ENCODE data around the gene KIF12. TPM values are rescaled to one million over a fixed set of nuclear protein-coding genes. Genes with fewer than 3 reads are reported as not detected.

Gene KIF12
- total and polyA plus RNA-seq, 2 of the 8 experiments (the other 6 are each of a cell fraction or from before 2014, with no cell fraction given), result 2.9 to 3.9 TPM

- POLR2A ChIA-PET (ENCODE audit: partially characterized antibody), result no interaction called here
- Histone ChIP-seq H2BK15ac (ENCODE audit: low read length) (no peak overlapping the region), H3K4ac (replicated peaks; ENCODE audit: insufficient read length, low read depth, low read length) (no peak overlapping the region), H2BK20ac (ENCODE audit: low read length) (no peak overlapping the region), H2AK5ac (ENCODE audit: low read depth, low read length) (no peak overlapping the region), H3K79me2 (ENCODE audit: control insufficient read depth in 1 of 2, insufficient read depth in 2 of 2, low read length in 2 of 2) (no peaks in the 10 kb centered on the region), H3K9ac (replicated peaks in 1 of 4; ENCODE audit: extremely low read depth in 1 of 4, low read depth in 3 of 4, low read length in 3 of 4) (no peak overlapping the region), H3K4me1 (replicated peaks in 1 of 4; ENCODE audit: control insufficient read depth in 3 of 4, insufficient read depth in 4 of 4, low read length in 3 of 4) (no peaks in the 10 kb centered on the region), H3K4me3 (ENCODE audit: extremely low read depth in 1 of 4, insufficient read depth in 2 of 4, low read depth in 3 of 4, low read length in 4 of 4) (no peak overlapping the region), H3K56ac (replicated peaks; ENCODE audit: insufficient read length, low read depth, low read length) (no peak overlapping the region), H4K5ac (ENCODE audit: insufficient read length, low read depth, low read length) (no peak overlapping the region), H3K9me3 (ENCODE audit: insufficient read depth in 2 of 2, low read depth in 1 of 2, low read length in 1 of 2) (no peaks in the 10 kb centered on the region), H3K27me3 (replicated peaks in 1 of 4; ENCODE audit: control insufficient read depth in 3 of 4, extremely low read depth in 1 of 4, insufficient read depth in 3 of 4, low read length in 3 of 4) (no peaks in the 10 kb centered on the region), H3K36me3 (ENCODE audit: control insufficient read depth in 2 of 4, insufficient read depth in 4 of 4, low read length in 3 of 4) (peaks cover 0 to 20% (median 5%) of the 10 kb centered on the region in 4 experiments; a peak in 6 of 8 replicates), H2BK12ac (ENCODE audit: low read depth, low read length) (no peak overlapping the region), H4K20me1 (replicated peaks in 1 of 2; ENCODE audit: control insufficient read depth in 1 of 2, insufficient read depth in 2 of 2, low read length in 2 of 2) (peaks cover 0 to 3% of the 10 kb centered on the region in 2 experiments), H3K4me2 (ENCODE audit: insufficient read depth in 1 of 2, low read depth in 2 of 2, low read length in 2 of 2) (no peak overlapping the region), H3K79me1 (ENCODE audit: low read depth, low read length) (no peaks in the 10 kb centered on the region), H3K23me2 (ENCODE audit: low read depth, low read length) (no peaks in the 10 kb centered on the region), H3K14ac (ENCODE audit: insufficient read length) (no peak overlapping the region), H4K91ac (replicated peaks; ENCODE audit: insufficient read length, low read length) (no peak overlapping the region), H2BK5ac (ENCODE audit: low read depth, low read length) (no peak overlapping the region), H3K18ac (ENCODE audit: extremely low read depth, low read length) (no peak overlapping the region), H3K27ac (ENCODE audit: low read depth, low read length) (no peak overlapping the region), H4K8ac (ENCODE audit: extremely low read depth, insufficient read depth, low read length) (no peak overlapping the region), H3K23ac (ENCODE audit: insufficient read length) (no peak overlapping the region), H2BK120ac (replicated peaks; ENCODE audit: low read depth, low read length) (no peak overlapping the region), H2AFZ (ENCODE audit: low read length) (no peak overlapping the region)
- 79% methylated on average over 10 of the region's 10 CpGs; no CpG with 5 or more reads in 1 of the 2 experiments for WGBS, 2 experiments (ENCODE audit: extremely low coverage in 1 of 2, insufficient coverage in 1 of 2, insufficient read length in 1 of 2, insufficient replicate concordance in 2 of 2, low coverage in 1 of 2, low lambda C conversion rate in 2 of 2, missing lambda C conversion rate in 1 of 2)
- FAIRE-seq (no peak), DNase-seq (ENCODE audit: low read depth in 1 of 2, low spot score in 2 of 2) (no peak)
- CTCF ChIA-PET (ENCODE audit: partially characterized antibody), result interaction anchor here (0.9 kb wide), 1 partner anchor 36 kb away, joined by 3 read pairs; no protein-coding TSS in a partner anchor
- no peak for TF ChIP-seq CBX5 (IDR thresholded peaks at IDR 0.05; ENCODE audit: low read depth, low read length)
- no peak for TF ChIP-seq EGR1 (IDR thresholded peaks at IDR 0.05; ENCODE audit: borderline replicate concordance, low read depth, low read length)
- no peak for TF ChIP-seq RXRA (IDR thresholded peaks at IDR 0.05; ENCODE audit: insufficient read depth, low read depth, low read length)
- no peak for TF ChIP-seq TCF12 (IDR thresholded peaks at IDR 0.05; ENCODE audit: low read depth, low read length)
- TF ChIP-seq BRCA1 (IDR thresholded peaks at IDR 0.05; ENCODE audit: low read depth, low read length), result no peak
- no peak for TF ChIP-seq SP4 (IDR thresholded peaks at IDR 0.05; ENCODE audit: low read length)
- no peak for TF ChIP-seq NRF1 (IDR thresholded peaks at IDR 0.05; ENCODE audit: low read depth, low read length)
- TF ChIP-seq KDM4A (IDR thresholded peaks at IDR 0.05; ENCODE audit: low read depth, low read length, severe bottlenecking), result no peak
These were observed 44.9 kb downstream of the KIF12 start for GRCh38 chr9:114054191-114054690.

Measured in H1 (cell line).